NCI-H748 (cell line): Measurements from ENCODE around the gene CCR1.
"Not testable (repeated sequence)": the region's sequence is repeated elsewhere in the genome, so short reads cannot be mapped to it uniquely, and the experiment has no call there.

ENCODE experiments used
- DNase-seq: peaks from one replicate; lab custom pipeline; 2025; ENCODE audit not compliant: unreplicated experiment; lab: John Stamatoyannopoulos, UW

CCR1 gene

DNA sequence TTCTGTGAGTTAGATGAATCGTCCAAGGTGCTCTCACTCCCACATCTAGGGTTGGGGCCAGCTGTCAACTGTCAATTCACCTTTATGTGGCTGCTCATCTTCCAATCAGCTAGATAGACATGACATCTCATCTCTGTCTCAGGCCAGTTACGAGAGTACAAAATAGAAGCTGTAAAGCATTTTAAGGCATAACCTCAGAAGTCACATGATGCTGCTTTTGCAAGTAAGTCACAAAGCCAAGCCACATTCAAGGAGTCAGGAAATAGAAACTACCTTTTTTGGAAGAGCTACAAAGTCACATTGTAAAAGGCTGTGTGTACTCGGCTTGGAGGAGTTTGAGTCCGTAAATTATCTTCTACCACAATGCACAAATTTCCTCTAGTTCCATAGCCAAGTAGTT lies 5.1 kb upstream of the CCR1 start:
- DNase-seq, result no peak

DNA sequence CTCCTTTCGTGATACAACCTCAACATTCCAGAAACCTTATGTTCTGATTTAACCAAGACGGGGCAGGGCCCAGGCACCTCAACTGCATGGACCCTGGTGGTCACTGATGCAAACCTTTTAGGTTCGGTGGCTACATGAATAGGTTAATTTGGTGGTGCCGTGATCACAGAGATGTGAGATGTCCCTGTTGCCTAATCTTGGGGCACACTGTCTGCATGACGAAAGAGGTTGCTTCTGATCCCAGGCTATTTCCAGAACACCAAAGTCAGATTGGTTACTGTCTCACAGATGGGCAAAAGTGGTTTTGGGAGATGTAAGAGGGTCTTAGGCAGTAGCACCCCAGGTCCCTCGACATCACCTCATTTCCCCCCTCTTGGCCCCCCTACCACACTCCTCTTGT lies 4.0 kb upstream of the CCR1 start:
- no peak for DNase-seq

DNA sequence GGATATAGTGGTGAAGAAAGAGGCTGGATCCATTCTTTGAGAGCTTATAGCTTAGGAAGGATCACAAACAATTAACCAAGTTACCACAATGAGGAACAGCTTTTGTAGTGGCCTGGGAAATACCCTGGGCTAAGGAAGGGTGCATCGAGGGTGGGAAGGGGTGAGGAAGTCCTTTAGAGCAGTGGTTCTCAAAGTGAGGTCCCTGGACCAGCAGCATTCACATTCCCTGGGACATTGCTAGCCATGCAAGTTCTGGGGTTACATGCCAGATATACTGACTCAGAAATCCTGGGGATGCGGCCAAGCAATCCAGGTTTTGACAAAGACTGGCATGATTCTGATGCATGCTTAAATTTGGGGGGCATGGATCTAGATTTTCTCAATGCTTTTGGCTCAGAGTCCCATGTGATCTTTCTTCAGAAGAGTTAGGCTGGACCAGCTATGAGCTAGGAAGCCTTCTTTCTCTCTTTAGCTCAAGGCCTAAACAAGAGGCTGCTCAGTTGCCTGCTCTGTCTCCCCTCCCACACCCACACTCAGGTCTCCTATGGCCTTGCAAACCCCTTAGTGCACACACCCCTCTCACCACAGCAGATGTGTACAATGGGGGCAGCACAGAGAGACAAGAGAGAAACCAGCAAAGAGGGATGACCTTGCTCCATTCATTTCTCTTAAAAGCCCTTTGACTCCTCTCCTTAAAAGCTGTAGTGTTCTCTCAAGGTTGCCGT lies 1.8 kb upstream of the CCR1 start:
- no peak for DNase-seq

DNA sequence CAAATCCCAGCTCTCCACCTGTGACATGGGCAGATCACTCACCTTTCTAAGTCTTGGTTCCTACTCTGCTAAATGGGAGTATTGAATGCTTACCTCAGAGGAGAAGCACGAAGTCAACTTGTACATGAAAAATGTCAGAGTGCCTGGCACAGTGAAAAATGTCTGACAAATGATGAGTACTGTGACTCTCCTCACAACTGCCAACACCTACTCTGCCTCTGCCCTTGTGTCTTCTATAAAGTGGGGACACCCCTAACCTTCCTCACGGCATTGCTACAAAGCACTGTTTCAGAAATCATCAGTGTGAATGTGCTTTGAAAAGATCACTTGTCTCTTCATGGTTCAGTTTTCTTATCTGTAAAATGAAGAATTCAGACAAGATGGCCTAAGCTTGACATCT lies 940 bp upstream of the CCR1 start:
- no peak for DNase-seq

- not testable (repeated sequence) for DNase-seq
Observed at GRCh38 chr3:46207514-46207913, 599 bp downstream of the CCR1 start.

- no peak for DNase-seq
Observed at GRCh38 chr3:46206282-46207015, 1.7 kb downstream of the CCR1 start.

GRCh38 chr3:46205286-46205960 lies 2.7 kb downstream of the CCR1 start:
- no peak for DNase-seq

DNA sequence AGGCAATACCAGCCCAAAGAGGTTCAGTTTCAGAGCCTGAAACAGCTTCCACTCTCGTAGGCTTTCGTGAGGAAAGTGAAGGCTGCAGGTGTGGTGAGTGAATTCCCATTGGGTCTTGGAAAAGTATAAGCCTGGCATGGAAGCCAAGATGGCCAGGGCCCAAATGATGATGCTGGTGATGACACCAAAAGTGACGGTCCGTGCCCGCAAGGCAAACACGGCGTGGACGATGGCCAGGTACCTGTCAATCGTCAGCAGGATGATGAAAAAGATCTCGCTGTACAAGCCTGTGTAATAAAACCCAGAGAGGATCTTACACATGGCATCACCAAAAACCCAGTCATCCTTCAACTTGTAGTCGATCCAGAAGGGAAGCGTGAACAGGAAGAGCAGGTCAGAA lies 4.4 kb downstream of the CCR1 start:
- no peak for DNase-seq

- DNase-seq, result no peak
Observed at GRCh38 chr3:46202535-46202934, 5.6 kb downstream of the CCR1 start.

DNA sequence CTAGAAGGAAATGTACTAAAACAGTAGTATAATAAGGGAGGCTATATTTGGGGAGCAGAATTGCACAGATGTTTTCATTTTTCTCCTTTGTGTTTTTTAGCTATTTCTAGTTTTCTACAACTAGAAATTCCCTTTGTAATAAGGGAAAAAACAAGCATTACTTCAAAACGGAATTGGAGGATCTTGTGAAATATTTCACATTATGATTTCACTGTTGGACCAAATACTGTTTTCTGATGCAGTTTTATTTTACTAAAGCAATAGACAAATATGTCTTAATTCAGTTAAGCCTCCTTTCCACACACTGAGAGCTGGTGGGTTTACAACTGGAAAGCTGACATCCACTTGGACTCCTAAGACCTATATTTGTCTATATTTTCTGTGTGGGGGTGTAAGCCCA lies 7.3 kb downstream of the CCR1 start:
- no peak for DNase-seq

- DNase-seq, result no peak
Observed at GRCh38 chr3:46200211-46200610, 7.9 kb downstream of the CCR1 start.

DNA sequence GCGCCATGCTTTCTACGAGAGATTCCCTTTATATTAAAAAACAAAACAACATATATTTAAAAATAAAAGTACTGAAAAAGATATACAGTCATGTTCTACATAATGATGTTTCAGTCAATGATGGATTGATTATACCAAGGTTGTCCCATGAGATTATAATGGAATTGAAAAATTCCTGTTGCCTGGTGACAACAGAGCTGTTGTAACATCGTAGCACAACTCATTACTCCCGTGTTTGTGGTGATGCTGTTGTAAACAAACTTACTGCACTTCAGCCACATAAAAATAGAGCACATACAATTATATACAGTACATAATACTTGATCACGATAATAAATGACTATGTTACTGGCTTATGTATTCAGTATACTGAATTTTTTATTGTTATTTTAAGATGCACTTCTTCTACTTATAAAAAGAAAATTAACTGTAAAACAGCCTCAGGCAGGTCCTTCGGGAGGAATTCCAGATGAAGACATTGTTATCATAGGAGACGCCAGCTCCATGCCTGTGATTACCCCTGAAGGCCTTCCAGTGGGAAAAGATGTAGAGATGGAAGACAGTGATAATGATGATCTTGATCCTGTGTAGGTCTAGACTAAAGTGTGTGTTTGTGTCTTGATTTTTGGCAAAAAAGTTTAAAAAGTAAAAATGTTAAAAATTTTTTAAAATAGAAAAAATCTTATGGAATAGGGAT lies 11.7 kb downstream of the CCR1 start:
- no peak for DNase-seq

- no peak for DNase-seq
Observed at GRCh38 chr3:46194868-46195553, 13.1 kb downstream of the CCR1 start.

- DNase-seq, result no peak
Observed at GRCh38 chr3:46193436-46193835, 14.7 kb downstream of the CCR1 start.

DNA sequence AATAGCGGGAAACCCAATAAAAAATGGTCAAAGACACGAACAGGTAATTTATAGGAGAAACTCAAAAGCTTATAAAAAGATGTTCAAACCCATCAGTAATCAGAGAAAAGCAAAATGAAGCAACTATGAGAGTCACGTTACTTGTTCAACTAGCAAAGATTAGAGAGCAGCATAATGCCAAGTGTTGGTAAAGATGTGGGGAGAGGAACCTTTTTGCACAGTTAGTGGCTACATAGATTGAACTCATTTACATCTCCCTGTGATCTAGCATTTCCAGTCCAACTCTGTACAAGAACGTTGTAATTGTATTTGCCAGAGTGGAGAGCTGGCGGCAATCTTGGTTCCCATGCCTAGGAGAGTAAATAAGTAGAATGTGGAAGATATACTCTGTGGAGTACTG lies 15.2 kb downstream of the CCR1 start:
- DNase-seq, result no peak

GRCh38 chr3:46191730-46192129 lies 16.4 kb downstream of the CCR1 start:
- DNase-seq, result no peak

DNA sequence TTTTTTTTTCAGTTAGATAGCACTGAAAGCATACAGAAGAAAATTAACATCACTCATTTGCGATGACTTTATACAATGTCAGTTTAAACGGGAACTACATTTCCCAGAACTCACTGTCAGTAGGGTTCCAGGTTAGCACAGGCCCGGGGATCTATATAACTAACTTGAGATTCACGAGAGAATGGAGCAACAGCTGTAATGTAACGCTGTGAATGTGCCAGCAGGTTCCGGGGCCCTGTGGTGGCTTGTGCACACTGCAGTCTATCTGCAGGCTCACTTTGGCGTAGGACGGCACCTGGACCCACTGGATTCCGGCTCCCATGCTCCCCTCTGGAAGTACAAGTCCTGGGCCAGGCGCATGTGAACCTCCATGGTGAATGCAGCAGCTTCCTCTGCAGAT lies 19.4 kb downstream of the CCR1 start:
- DNase-seq, result no peak

GRCh38 chr3:46187876-46188275 lies 20.2 kb downstream of the CCR1 start:
- no peak for DNase-seq

DNA sequence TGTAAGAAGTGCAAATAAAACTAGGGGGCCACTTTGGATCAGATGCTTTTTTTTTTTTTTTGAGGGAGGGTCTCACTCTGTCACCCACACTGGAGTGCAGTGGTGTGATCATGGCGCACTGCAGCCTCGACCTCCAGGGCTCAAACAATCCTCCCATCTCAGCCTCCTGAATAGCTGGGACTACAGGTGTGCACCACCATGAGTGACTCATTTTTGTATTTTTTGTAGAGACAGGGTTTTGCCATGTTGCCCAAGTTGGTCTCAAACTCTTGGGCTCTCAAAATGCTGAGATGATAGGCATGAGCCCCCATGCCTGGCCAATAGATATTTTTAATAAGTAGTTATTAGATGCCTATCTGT lies 20.8 kb downstream of the CCR1 start:
- no peak for DNase-seq

DNA sequence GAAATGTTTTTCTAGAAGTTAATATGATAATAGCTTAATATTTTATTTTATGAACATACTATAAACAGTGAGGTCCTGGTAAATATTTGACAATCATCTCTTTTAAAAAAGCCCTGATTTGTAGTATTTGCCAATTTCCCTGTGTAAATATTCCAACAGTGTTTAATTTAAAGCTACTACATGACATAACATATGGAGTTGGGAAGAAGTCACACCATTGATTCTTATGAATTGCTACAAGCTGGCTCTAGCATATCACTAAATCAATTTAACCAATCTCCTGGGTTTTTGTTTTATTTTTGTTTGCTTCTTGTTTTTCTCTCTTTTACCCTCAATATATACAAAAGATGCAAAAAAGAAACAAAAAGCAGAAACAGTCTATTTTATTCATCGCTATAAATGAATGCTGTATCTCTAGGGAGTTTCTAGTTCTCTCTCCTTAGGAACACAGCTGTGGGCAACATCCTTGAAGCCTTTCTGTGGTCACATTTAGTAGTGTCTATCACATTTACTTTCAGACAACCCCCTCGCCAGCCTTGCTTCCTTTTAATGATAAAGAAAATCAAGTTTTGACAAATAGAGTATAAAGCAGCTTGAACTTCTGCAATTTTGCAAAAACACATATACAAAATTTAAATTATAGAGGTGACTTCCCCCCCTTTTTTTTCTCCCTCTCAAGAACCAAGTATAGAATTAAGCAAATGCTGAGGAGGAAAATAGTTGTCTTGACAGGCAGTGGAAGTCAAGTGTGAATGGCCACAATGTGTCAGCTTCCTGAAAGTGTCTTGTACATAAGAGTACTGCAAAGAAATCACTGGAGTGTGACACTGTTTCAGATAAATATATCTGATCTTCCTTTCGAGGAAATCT lies 21.4 kb downstream of the CCR1 start:
- no peak for DNase-seq
